ENCODE measurements around the gene OSMR.

The OSMR gene

GRCh38 chr5:38845526-38846378, at the start of gene OSMR:
Gene OSMR, plus strand, starts transcription at chr5:38846012. Its CDS starts 23,033 bp downstream, at chr5:38869045.
- peak; percentile 58 for ATAC-seq
- H3K27ac Mint-ChIP-seq = peak within 1 kb of the TSS in 1 of 2 donors; percentile 28
- H3K27me3 Mint-ChIP-seq = peaks cover 67% of the 10 kb centered on the region
- no peaks in the 10 kb centered on the region for H3K9me3 Mint-ChIP-seq
- DNase-seq = peak in 1 of 2 donors; percentile 15
- H3K4me1 Mint-ChIP-seq = peaks cover 19% of the 10 kb centered on the region
- peak within 1 kb of the TSS; percentile 73 to 80 for H3K4me3 Mint-ChIP-seq

- Mint-ChIP-seq H3K9me3 (no peaks in the 10 kb centered on the region), H3K4me1 (no peaks in the 10 kb centered on the region), H3K4me3 (no peak overlapping the region), H3K27me3 (peaks cover 58% of the 10 kb centered on the region), H3K27ac (no peak overlapping the region)
- no peak for ATAC-seq
- DNase-seq = no peak
These were observed 49.1 kb upstream of the OSMR start for GRCh38 chr5:38796742-38797108.

- Mint-ChIP-seq H3K4me3 (no peak overlapping the region), H3K27me3 (peaks cover 51% of the 10 kb centered on the region), H3K4me1 (no peaks in the 10 kb centered on the region), H3K27ac (peak overlapping the region in 1 of 2 donors; percentile 36), H3K9me3 (no peaks in the 10 kb centered on the region)
- DNase-seq (no peak), ATAC-seq (no peak)
These were observed 48.0 kb upstream of the OSMR start for GRCh38 chr5:38797838-38798237.

GRCh38 chr5:38799556-38800377, 46.0 kb upstream of the OSMR start:
- Mint-ChIP-seq H3K4me1 (no peaks in the 10 kb centered on the region), H3K9me3 (no peaks in the 10 kb centered on the region), H3K27me3 (peaks cover 33% of the 10 kb centered on the region), H3K4me3 (no peak overlapping the region), H3K27ac (no peak overlapping the region)
- ATAC-seq = no peak
- DNase-seq = no peak

- Mint-ChIP-seq H3K9me3 (no peaks in the 10 kb centered on the region), H3K4me3 (no peak overlapping the region), H3K4me1 (no peaks in the 10 kb centered on the region), H3K27ac (no peak overlapping the region), H3K27me3 (peaks cover 26% of the 10 kb centered on the region)
- ATAC-seq (no peak), DNase-seq (no peak)
These were observed 45.3 kb upstream of the OSMR start for GRCh38 chr5:38800515-38800914.

GRCh38 chr5:38802125-38802524, 43.7 kb upstream of the OSMR start:
- DNase-seq (no peak), ATAC-seq (no peak)
- Mint-ChIP-seq H3K4me3 (no peak overlapping the region), H3K9me3 (peaks cover 0 to 4% of the 10 kb centered on the region in 2 donors), H3K27me3 (peaks cover 23% of the 10 kb centered on the region), H3K4me1 (peaks cover 7% of the 10 kb centered on the region), H3K27ac (no peak overlapping the region)

GRCh38 chr5:38803246-38803645, 42.6 kb upstream of the OSMR start:
- Mint-ChIP-seq H3K9me3 (peaks cover 0 to 7% of the 10 kb centered on the region in 2 donors), H3K4me1 (peaks cover 9% of the 10 kb centered on the region), H3K27me3 (peaks cover 20% of the 10 kb centered on the region), H3K4me3 (no peak overlapping the region), H3K27ac (no peak overlapping the region)
- ATAC-seq (no peak), DNase-seq (no peak)

- ATAC-seq = peak; percentile 31
- Mint-ChIP-seq H3K9me3 (peaks cover 0 to 7% of the 10 kb centered on the region in 2 donors), H3K4me3 (no peak overlapping the region), H3K27me3 (peaks cover 39% of the 10 kb centered on the region), H3K4me1 (peaks cover 17% of the 10 kb centered on the region), H3K27ac (no peak overlapping the region)
- DNase-seq = no peak
These were observed 39.0 kb upstream of the OSMR start for GRCh38 chr5:38806775-38807258.

- Mint-ChIP-seq H3K4me3 (no peak overlapping the region), H3K9me3 (peaks cover 0 to 7% of the 10 kb centered on the region in 2 donors), H3K27me3 (peaks cover 45% of the 10 kb centered on the region), H3K4me1 (peaks cover 17% of the 10 kb centered on the region), H3K27ac (no peak overlapping the region)
- ATAC-seq (no peak), DNase-seq (no peak)
These were observed 38.0 kb upstream of the OSMR start for GRCh38 chr5:38807570-38808483.

GRCh38 chr5:38808666-38809343, 37.0 kb upstream of the OSMR start:
- ATAC-seq (no peak), DNase-seq (no peak)
- Mint-ChIP-seq H3K27ac (no peak overlapping the region), H3K4me1 (peaks cover 17% of the 10 kb centered on the region), H3K4me3 (no peak overlapping the region), H3K27me3 (peaks cover 50% of the 10 kb centered on the region), H3K9me3 (peaks cover 0 to 7% of the 10 kb centered on the region in 2 donors)

- Mint-ChIP-seq H3K4me1 (peaks cover 17% of the 10 kb centered on the region), H3K27me3 (peaks cover 57% of the 10 kb centered on the region), H3K9me3 (peaks cover 0 to 7% of the 10 kb centered on the region in 2 donors), H3K4me3 (no peak overlapping the region), H3K27ac (no peak overlapping the region)
- ATAC-seq = peak; percentile 74
- DNase-seq = peak; percentile 33 to 57
These were observed 36.1 kb upstream of the OSMR start for GRCh38 chr5:38809388-38810359.

- H3K9me3 Mint-ChIP-seq = no peaks in the 10 kb centered on the region
- no peak overlapping the region for H3K27ac Mint-ChIP-seq
- no peak overlapping the region for H3K4me3 Mint-ChIP-seq
- DNase-seq (no peak), ATAC-seq (no peak)
- peaks cover 61% of the 10 kb centered on the region for H3K27me3 Mint-ChIP-seq
- peaks cover 3% of the 10 kb centered on the region for H3K4me1 Mint-ChIP-seq
These were observed 30.9 kb upstream of the OSMR start for GRCh38 chr5:38814879-38815278.

- ATAC-seq = no peak
- no peak for DNase-seq
- no peaks in the 10 kb centered on the region for H3K4me1 Mint-ChIP-seq
- H3K4me3 Mint-ChIP-seq = no peak overlapping the region
- H3K27me3 Mint-ChIP-seq = peaks cover 53% of the 10 kb centered on the region
- no peak overlapping the region for H3K27ac Mint-ChIP-seq
- no peaks in the 10 kb centered on the region for H3K9me3 Mint-ChIP-seq
These were observed 29.5 kb upstream of the OSMR start for GRCh38 chr5:38816083-38817030.

All from stimulated activated naive CD8-positive, alpha-beta T cell treated with anti-CD3 and anti-CD28 coated beads, Interleukin-15, amount 100 ng/mL, for 72 hours (primary cell).